ENCODE results near the gene SLC38A11. TPM values are rescaled to one million over a fixed set of nuclear protein-coding genes. Genes with fewer than 3 reads are reported as not detected.

The SLC38A11 gene
- total RNA-seq, 1 donor from 2014 or later = not detected

DNA sequence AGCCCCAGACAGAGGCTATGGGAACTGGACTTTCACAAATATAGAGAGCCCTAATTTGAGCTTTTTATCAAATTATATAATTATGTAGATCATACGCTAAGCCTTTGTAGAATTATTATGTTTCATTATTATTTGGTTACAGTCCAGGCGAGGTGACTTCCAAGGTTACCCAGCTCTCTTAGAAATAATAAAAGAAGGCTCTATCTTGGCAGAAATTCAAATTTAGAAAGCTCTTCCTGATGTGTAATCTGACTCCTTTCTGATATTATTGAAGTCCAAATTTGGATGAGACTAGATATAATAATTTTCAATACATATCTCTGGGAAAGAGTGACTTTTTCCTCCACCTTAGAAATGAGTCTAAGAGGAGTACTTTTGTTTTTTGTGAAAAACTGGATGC is 4.8 kb upstream of the SLC38A11 start:
- no peaks in the 10 kb centered on the region for H3K27me3 ChIP-seq (ENCODE audit: control insufficient read depth, insufficient read depth, low read length)
- TF ChIP-seq, protein P1, sequence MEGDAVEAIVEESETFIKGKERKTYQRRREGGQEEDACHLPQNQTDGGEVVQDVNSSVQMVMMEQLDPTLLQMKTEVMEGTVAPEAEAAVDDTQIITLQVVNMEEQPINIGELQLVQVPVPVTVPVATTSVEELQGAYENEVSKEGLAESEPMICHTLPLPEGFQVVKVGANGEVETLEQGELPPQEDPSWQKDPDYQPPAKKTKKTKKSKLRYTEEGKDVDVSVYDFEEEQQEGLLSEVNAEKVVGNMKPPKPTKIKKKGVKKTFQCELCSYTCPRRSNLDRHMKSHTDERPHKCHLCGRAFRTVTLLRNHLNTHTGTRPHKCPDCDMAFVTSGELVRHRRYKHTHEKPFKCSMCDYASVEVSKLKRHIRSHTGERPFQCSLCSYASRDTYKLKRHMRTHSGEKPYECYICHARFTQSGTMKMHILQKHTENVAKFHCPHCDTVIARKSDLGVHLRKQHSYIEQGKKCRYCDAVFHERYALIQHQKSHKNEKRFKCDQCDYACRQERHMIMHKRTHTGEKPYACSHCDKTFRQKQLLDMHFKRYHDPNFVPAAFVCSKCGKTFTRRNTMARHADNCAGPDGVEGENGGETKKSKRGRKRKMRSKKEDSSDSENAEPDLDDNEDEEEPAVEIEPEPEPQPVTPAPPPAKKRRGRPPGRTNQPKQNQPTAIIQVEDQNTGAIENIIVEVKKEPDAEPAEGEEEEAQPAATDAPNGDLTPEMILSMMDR (IDR thresholded peaks at IDR 0.05; ENCODE audit: insufficient read depth, low read length, severe bottlenecking) = no peak
- DNase-seq (ENCODE audit: low read depth) (no peak), FAIRE-seq (no peak)
- no peaks in the 10 kb centered on the region for H3K36me3 ChIP-seq (ENCODE audit: control insufficient read depth, insufficient read depth, low read length)
- H3K4me3 ChIP-seq (ENCODE audit: low read depth, low read length) = no peak overlapping the region

DNA sequence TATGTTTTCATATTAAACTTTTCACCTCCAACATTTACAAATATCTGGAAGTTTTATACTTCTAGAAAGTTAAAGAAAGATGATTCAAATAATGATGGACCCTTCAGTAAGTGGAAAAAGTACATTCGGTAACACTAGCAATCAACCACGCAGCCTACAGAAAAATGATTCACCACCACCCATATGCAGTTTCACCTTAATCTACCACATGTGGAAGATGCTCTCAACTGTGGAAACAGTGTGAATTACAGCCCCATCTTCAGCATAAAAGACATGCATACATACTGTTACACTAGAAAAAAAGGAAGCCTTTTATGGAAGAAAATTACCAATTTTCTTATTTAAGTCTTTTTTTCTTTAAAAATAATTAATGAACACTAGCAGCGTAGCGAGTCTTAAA is 1.1 kb downstream of the SLC38A11 start:
- H3K4me3 ChIP-seq (ENCODE audit: low read depth, low read length) = no peak overlapping the region
- TF ChIP-seq, protein P1 (IDR thresholded peaks at IDR 0.05; ENCODE audit: insufficient read depth, low read length, severe bottlenecking) = no peak
- H3K36me3 ChIP-seq (ENCODE audit: control insufficient read depth, insufficient read depth, low read length) = no peaks in the 10 kb centered on the region
- no peak for FAIRE-seq
- H3K27me3 ChIP-seq (ENCODE audit: control insufficient read depth, insufficient read depth, low read length) = no peaks in the 10 kb centered on the region
- no peak for DNase-seq (ENCODE audit: low read depth)

DNA sequence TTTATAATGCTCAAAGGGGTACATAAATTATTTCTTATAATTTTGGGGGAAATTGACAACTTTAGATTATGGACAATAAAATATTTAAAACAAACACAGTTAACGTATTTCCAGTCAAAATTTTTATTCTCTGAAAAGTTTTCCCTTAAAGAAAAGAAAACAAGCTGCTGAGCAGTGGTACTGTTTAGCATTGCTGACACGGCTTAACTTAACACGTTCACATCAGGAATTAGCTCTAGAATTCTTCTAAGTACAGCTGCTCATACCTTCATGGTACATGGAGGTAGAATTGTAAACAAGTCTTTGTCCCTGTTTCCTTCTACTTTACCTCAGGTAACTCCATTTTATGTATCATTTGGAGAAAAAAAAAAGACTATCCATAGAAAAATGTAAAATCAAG is 2.0 kb downstream of the SLC38A11 start:
- FAIRE-seq (no peak), DNase-seq (ENCODE audit: low read depth) (no peak)
- TF ChIP-seq, protein P1 (IDR thresholded peaks at IDR 0.05; ENCODE audit: insufficient read depth, low read length, severe bottlenecking) = no peak
- H3K4me3 ChIP-seq (ENCODE audit: low read depth, low read length) = no peak overlapping the region
- H3K36me3 ChIP-seq (ENCODE audit: control insufficient read depth, insufficient read depth, low read length) = no peaks in the 10 kb centered on the region
- no peaks in the 10 kb centered on the region for H3K27me3 ChIP-seq (ENCODE audit: control insufficient read depth, insufficient read depth, low read length)

DNA sequence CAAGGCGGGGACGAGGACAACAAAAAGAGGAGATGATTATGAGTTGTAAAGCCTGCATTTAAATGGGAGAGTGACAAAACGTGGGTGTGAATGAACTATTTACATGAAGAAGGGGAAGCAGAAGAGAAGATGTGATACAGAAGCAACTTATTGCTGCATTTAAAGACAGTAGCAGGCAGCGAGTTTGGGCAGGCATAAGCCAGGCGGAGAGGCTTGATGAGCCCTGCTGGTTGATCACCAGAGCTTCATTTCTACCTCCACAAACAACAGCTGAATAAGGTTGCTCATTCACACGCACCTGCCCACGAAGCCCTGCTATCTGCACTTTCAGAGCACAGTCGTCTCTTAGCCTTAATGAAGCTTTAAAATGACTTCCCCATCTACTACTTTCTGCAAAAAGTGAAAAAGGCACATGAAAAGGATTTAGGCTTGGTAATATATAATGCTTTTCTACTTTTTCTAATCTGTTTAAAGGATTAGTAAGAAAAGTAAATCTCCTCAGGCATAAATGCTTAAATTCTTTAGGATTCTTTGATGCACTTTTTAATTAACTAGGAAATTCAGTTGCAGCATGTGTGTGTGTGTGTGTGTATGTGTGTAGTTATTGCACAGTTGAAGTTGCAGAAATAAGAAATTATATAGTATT is 3.1 kb downstream of the SLC38A11 start:
- DNase-seq (ENCODE audit: low read depth) = no peak
- no peak overlapping the region for H3K4me3 ChIP-seq (ENCODE audit: low read depth, low read length)
- TF ChIP-seq, protein P1 (IDR thresholded peaks at IDR 0.05; ENCODE audit: insufficient read depth, low read length, severe bottlenecking) = no peak
- H3K36me3 ChIP-seq (ENCODE audit: control insufficient read depth, insufficient read depth, low read length) = no peaks in the 10 kb centered on the region
- H3K27me3 ChIP-seq (ENCODE audit: control insufficient read depth, insufficient read depth, low read length) = no peaks in the 10 kb centered on the region
- FAIRE-seq = no peak

DNA sequence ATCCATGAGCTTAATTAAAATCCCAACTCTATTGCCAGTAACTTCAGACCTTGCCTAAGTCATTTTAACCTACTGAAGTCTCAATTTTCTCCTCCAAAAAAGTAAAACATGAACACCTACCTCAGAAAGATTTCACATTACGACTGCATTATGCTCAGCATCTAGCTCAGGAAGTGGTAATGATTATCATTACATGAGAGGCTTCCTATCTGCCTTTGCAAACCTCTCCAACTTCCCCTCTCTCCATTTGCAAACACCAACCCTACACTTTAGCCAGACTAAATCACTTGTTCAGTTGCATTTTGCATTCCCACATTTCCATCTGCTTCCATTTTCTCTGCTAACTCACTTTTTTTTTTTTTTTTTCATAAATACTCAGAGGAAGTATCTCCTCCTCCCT is 6.8 kb downstream of the SLC38A11 start:
- Histone ChIP-seq H3K36me3 (ENCODE audit: control insufficient read depth, insufficient read depth, low read length) (no peaks in the 10 kb centered on the region), H3K4me3 (ENCODE audit: low read depth, low read length) (no peak overlapping the region), H3K27me3 (ENCODE audit: control insufficient read depth, insufficient read depth, low read length) (no peaks in the 10 kb centered on the region)
- DNase-seq (ENCODE audit: low read depth) (no peak), FAIRE-seq (no peak)
- TF ChIP-seq, protein P1 (IDR thresholded peaks at IDR 0.05; ENCODE audit: insufficient read depth, low read length, severe bottlenecking) = no peak

DNA sequence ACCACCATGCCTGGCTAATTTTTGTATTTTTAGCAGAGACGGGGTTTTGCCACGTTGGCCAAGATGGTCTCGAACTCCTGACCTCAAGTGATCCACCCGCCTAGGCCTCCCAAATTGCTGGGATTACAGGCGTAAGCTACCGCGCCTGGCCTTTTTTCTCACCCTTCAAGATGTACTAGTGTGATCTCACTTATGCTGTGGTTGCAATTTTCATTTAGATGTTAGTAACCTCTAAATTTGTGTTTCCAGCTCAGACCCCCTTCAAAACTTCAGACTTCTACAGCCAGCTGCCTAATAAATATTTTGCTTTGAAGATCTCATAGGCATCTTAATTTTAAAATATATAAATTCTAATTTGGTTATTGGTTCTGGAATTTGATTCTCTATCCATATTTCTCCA is 8.0 kb downstream of the SLC38A11 start:
- TF ChIP-seq, protein P1 (IDR thresholded peaks at IDR 0.05; ENCODE audit: insufficient read depth, low read length, severe bottlenecking) = no peak
- Histone ChIP-seq H3K27me3 (ENCODE audit: control insufficient read depth, insufficient read depth, low read length) (no peaks in the 10 kb centered on the region), H3K36me3 (ENCODE audit: control insufficient read depth, insufficient read depth, low read length) (no peaks in the 10 kb centered on the region), H3K4me3 (ENCODE audit: low read depth, low read length) (no peak overlapping the region)
- FAIRE-seq (no peak), DNase-seq (ENCODE audit: low read depth) (no peak)
